Effector memory CD4-positive, alpha-beta T cell (primary cell): ENCODE measurements around the gene TIPARP.

Source experiments
- DNase-seq, 3 donors: peaks; one replicate each; pipeline ENCODE4 v3.0.0-alpha.2; 2020
- H3K27ac ChIP-seq: 2 replicates; pipeline ENCODE4 v1.7.0; 2013; ENCODE audit warnings: mild to moderate bottlenecking, low read length, moderate library complexity; ENCODE audit not compliant: insufficient read depth, poor library complexity, severe bottlenecking
- H3K27me3 ChIP-seq: replicated peaks from 2 replicates; pipeline ENCODE4 v1.7.0; 2013; ENCODE audit warnings: mild to moderate bottlenecking, low read length; ENCODE audit not compliant: insufficient read depth, control insufficient read depth, poor library complexity, severe bottlenecking
- H3K36me3 ChIP-seq: 2 replicates; pipeline ENCODE4 v1.7.0; 2013; ENCODE audit warnings: mild to moderate bottlenecking, low read length, moderate library complexity; ENCODE audit not compliant: control insufficient read depth, insufficient read depth
- H3K4me1 ChIP-seq: 2 replicates; pipeline ENCODE4 v1.7.0; 2013; ENCODE audit warnings: low read length, mild to moderate bottlenecking; ENCODE audit not compliant: control insufficient read depth, insufficient read depth, poor library complexity, severe bottlenecking
- H3K4me3 ChIP-seq: 2 replicates; pipeline ENCODE4 v1.7.0; 2013; ENCODE audit warnings: low read length, low read depth, mild to moderate bottlenecking; ENCODE audit not compliant: insufficient read depth, poor library complexity, severe bottlenecking
- H3K9me3 ChIP-seq: 2 replicates; pipeline ENCODE4 v1.7.0; 2013; ENCODE audit warnings: mild to moderate bottlenecking, low read length, moderate library complexity; ENCODE audit not compliant: control insufficient read depth

TIPARP gene

GRCh38 chr3:156723182-156723619, 48.8 kb downstream of the TIPARP start:
- Histone ChIP-seq H3K36me3 (no peaks in the 10 kb centered on the region), H3K4me3 (no peak overlapping the region), H3K4me1 (no peaks in the 10 kb centered on the region), H3K27ac (no peak overlapping the region), H3K9me3 (no peaks in the 10 kb centered on the region), H3K27me3 (no peaks in the 10 kb centered on the region)
- no peak for DNase-seq

- no peak for DNase-seq
- no peak overlapping the region for H3K27ac ChIP-seq
These were observed 51.3 kb downstream of the TIPARP start for GRCh38 chr3:156725682-156726081.

GRCh38 chr3:156726456-156726855, 52.1 kb downstream of the TIPARP start:
- no peak for DNase-seq
- Histone ChIP-seq H3K4me1 (no peaks in the 10 kb centered on the region), H3K27me3 (no peaks in the 10 kb centered on the region), H3K27ac (no peak overlapping the region), H3K4me3 (no peak overlapping the region), H3K36me3 (no peaks in the 10 kb centered on the region), H3K9me3 (no peaks in the 10 kb centered on the region)

More at GRCh38 chr3:156725682-156726081, 51.3 kb downstream of the TIPARP start:
- Histone ChIP-seq H3K4me1 (no peaks in the 10 kb centered on the region), H3K4me3 (no peak overlapping the region), H3K9me3 (no peaks in the 10 kb centered on the region), H3K36me3 (no peaks in the 10 kb centered on the region), H3K27me3 (no peaks in the 10 kb centered on the region)

GRCh38 chr3:156727519-156728205, 53.3 kb downstream of the TIPARP start:
- DNase-seq = no peak

GRCh38 chr3:156728267-156728985, 54.0 kb downstream of the TIPARP start:
- Histone ChIP-seq H3K27me3 (no peaks in the 10 kb centered on the region), H3K36me3 (no peaks in the 10 kb centered on the region), H3K4me1 (no peaks in the 10 kb centered on the region), H3K4me3 (no peak overlapping the region), H3K9me3 (no peaks in the 10 kb centered on the region), H3K27ac (no peak overlapping the region)
- no peak for DNase-seq

More at GRCh38 chr3:156727519-156728205, 53.3 kb downstream of the TIPARP start:
- Histone ChIP-seq H3K4me1 (no peaks in the 10 kb centered on the region), H3K9me3 (no peaks in the 10 kb centered on the region), H3K4me3 (no peak overlapping the region), H3K27me3 (no peaks in the 10 kb centered on the region), H3K27ac (no peak overlapping the region), H3K36me3 (no peaks in the 10 kb centered on the region)

GRCh38 chr3:156729460-156730179, 55.2 kb downstream of the TIPARP start:
- no peak overlapping the region for H3K4me3 ChIP-seq
- DNase-seq = no peak
- H3K36me3 ChIP-seq = no peaks in the 10 kb centered on the region
- no peaks in the 10 kb centered on the region for H3K9me3 ChIP-seq
- no peaks in the 10 kb centered on the region for H3K27me3 ChIP-seq
- no peak overlapping the region for H3K27ac ChIP-seq
- H3K4me1 ChIP-seq = no peaks in the 10 kb centered on the region

GRCh38 chr3:156731813-156732212, 57.4 kb downstream of the TIPARP start:
- H3K27me3 ChIP-seq = no peaks in the 10 kb centered on the region
- no peaks in the 10 kb centered on the region for H3K36me3 ChIP-seq
- H3K27ac ChIP-seq = no peak overlapping the region
- no peak for DNase-seq
- H3K4me3 ChIP-seq = no peak overlapping the region
- no peaks in the 10 kb centered on the region for H3K9me3 ChIP-seq
- no peaks in the 10 kb centered on the region for H3K4me1 ChIP-seq

- Histone ChIP-seq H3K27me3 (no peaks in the 10 kb centered on the region), H3K4me1 (no peaks in the 10 kb centered on the region), H3K27ac (no peak overlapping the region), H3K36me3 (no peaks in the 10 kb centered on the region), H3K9me3 (no peaks in the 10 kb centered on the region), H3K4me3 (no peak overlapping the region)
- no peak for DNase-seq
These were observed 57.9 kb downstream of the TIPARP start for GRCh38 chr3:156732261-156732660.

- Histone ChIP-seq H3K4me3 (no peak overlapping the region), H3K27ac (no peak overlapping the region), H3K4me1 (no peaks in the 10 kb centered on the region), H3K36me3 (no peaks in the 10 kb centered on the region), H3K9me3 (no peaks in the 10 kb centered on the region), H3K27me3 (no peaks in the 10 kb centered on the region)
- no peak for DNase-seq
These were observed 58.5 kb downstream of the TIPARP start for GRCh38 chr3:156732715-156733421.
